ENCODE results near the gene TRIM3.

Gene TRIM3

DNA sequence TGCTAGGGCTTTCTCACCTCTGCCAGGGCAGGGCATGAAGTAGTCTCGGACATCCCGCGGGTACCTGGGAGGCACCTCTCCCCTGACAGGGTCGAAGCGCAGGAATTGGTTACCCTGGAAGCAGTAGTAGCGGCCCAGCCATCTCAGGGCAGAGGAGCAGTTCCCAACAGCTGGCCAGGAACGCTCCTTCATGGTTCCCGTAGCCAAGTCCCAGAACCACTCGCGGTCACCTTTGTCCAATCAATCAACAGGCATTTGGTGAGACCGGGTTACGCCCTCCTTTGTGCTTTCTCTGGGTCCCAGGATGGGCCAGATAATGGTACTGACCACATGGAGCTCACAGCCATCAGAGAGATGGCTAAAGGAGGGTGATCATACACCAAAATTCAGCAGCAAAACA is 36.3 kb downstream of the TRIM3 start:
- TF ChIP-seq ZNF8 (CRISPR knock-in tag; IDR thresholded peaks at IDR 0.05) (no peak), PATZ1 (CRISPR knock-in tag; IDR thresholded peaks at IDR 0.05; ENCODE audit: borderline replicate concordance) (no peak), GLIS3 (CRISPR knock-in tag; IDR thresholded peaks at IDR 0.05) (no peak), ISL1 (CRISPR knock-in tag; IDR thresholded peaks at IDR 0.05) (no peak), BACH2 (CRISPR knock-in tag; IDR thresholded peaks at IDR 0.05; ENCODE audit: borderline replicate concordance) (no peak), CSDC2 (CRISPR knock-in tag; IDR thresholded peaks at IDR 0.05) (no peak), TCF4 (CRISPR knock-in tag; IDR thresholded peaks at IDR 0.05; ENCODE audit: borderline replicate concordance) (no peak), ZFP3 (CRISPR knock-in tag; IDR thresholded peaks at IDR 0.05) (no peak), POU6F1 (CRISPR knock-in tag; IDR thresholded peaks at IDR 0.05; ENCODE audit: borderline replicate concordance, low read depth) (no peak), ESRRG (CRISPR knock-in tag; IDR thresholded peaks at IDR 0.05) (no peak), ZC3H10 (CRISPR knock-in tag; IDR thresholded peaks at IDR 0.05) (no peak)
- no peak for ATAC-seq

- ATAC-seq = no peak
- TF ChIP-seq CSRNP3 (CRISPR knock-in tag; IDR thresholded peaks at IDR 0.05) = no peak
- TF ChIP-seq, protein P1, sequence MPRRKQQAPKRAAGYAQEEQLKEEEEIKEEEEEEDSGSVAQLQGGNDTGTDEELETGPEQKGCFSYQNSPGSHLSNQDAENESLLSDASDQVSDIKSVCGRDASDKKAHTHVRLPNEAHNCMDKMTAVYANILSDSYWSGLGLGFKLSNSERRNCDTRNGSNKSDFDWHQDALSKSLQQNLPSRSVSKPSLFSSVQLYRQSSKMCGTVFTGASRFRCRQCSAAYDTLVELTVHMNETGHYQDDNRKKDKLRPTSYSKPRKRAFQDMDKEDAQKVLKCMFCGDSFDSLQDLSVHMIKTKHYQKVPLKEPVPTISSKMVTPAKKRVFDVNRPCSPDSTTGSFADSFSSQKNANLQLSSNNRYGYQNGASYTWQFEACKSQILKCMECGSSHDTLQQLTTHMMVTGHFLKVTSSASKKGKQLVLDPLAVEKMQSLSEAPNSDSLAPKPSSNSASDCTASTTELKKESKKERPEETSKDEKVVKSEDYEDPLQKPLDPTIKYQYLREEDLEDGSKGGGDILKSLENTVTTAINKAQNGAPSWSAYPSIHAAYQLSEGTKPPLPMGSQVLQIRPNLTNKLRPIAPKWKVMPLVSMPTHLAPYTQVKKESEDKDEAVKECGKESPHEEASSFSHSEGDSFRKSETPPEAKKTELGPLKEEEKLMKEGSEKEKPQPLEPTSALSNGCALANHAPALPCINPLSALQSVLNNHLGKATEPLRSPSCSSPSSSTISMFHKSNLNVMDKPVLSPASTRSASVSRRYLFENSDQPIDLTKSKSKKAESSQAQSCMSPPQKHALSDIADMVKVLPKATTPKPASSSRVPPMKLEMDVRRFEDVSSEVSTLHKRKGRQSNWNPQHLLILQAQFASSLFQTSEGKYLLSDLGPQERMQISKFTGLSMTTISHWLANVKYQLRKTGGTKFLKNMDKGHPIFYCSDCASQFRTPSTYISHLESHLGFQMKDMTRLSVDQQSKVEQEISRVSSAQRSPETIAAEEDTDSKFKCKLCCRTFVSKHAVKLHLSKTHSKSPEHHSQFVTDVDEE (CRISPR knock-in tag; IDR thresholded peaks at IDR 0.05) = no peak
- TF ChIP-seq ESRRG (CRISPR knock-in tag; IDR thresholded peaks at IDR 0.05) = no peak
- TF ChIP-seq TOX (CRISPR knock-in tag; IDR thresholded peaks at IDR 0.05; ENCODE audit: borderline replicate concordance) = no peak
- TF ChIP-seq SNAI2 (CRISPR knock-in tag; IDR thresholded peaks at IDR 0.05) = no peak
- no peak for TF ChIP-seq ISL1 (CRISPR knock-in tag; IDR thresholded peaks at IDR 0.05)
- no peak for TF ChIP-seq BACH2 (CRISPR knock-in tag; IDR thresholded peaks at IDR 0.05; ENCODE audit: borderline replicate concordance)
- no peak for TF ChIP-seq POU6F1 (CRISPR knock-in tag; IDR thresholded peaks at IDR 0.05; ENCODE audit: borderline replicate concordance, low read depth)
- TF ChIP-seq ZFP30 (CRISPR knock-in tag; IDR thresholded peaks at IDR 0.05) = no peak
- TF ChIP-seq ZNF70 (CRISPR knock-in tag; IDR thresholded peaks at IDR 0.05) = no peak
- TF ChIP-seq OSR1 (CRISPR knock-in tag; IDR thresholded peaks at IDR 0.05) = no peak
- no peak for TF ChIP-seq ZNF565 (CRISPR knock-in tag; conservative IDR thresholded peaks at IDR 0.05; ENCODE audit: low read depth)
- TF ChIP-seq ZC3H10 (CRISPR knock-in tag; IDR thresholded peaks at IDR 0.05) = no peak
- no peak for TF ChIP-seq RARB (CRISPR knock-in tag; IDR thresholded peaks at IDR 0.05)
- TF ChIP-seq TCF4 (CRISPR knock-in tag; IDR thresholded peaks at IDR 0.05; ENCODE audit: borderline replicate concordance) = no peak
Measured at GRCh38 chr11:6433998-6434660, 39.6 kb downstream of the TRIM3 start.

DNA sequence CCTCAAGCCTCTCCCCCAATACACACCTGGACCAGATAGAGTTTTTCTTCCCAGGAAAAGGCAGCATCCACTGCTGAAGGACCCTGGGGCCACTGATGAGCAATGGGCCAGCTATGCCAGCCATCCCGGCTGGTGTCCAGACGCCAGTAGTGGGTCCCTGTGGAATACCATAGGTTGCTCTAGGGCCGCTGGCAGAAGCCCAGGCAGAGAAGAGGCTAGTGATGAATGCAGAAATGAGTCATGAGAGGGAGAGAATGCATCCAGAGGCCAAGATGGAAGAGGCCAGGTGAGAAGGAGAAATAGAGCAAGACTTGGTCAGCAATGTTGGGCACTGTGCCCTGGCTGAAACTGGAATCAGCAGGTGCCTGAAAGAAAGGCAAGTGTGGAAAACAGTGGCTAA is 41.9 kb downstream of the TRIM3 start:
- peak; percentile 83 for ATAC-seq
- TF ChIP-seq CSDC2 (CRISPR knock-in tag; IDR thresholded peaks at IDR 0.05) (no peak), SNAI2 (CRISPR knock-in tag; IDR thresholded peaks at IDR 0.05) (no peak), ZNF8 (CRISPR knock-in tag; IDR thresholded peaks at IDR 0.05) (no peak), TCF4 (CRISPR knock-in tag; IDR thresholded peaks at IDR 0.05; ENCODE audit: borderline replicate concordance) (no peak), TOX (CRISPR knock-in tag; IDR thresholded peaks at IDR 0.05; ENCODE audit: borderline replicate concordance) (no peak), POU6F1 (CRISPR knock-in tag; IDR thresholded peaks at IDR 0.05; ENCODE audit: borderline replicate concordance, low read depth) (no peak), GLIS3 (CRISPR knock-in tag; IDR thresholded peaks at IDR 0.05) (no peak)
- TF ChIP-seq, protein P1 (CRISPR knock-in tag; IDR thresholded peaks at IDR 0.05) = no peak
- TF ChIP-seq, protein P2, sequence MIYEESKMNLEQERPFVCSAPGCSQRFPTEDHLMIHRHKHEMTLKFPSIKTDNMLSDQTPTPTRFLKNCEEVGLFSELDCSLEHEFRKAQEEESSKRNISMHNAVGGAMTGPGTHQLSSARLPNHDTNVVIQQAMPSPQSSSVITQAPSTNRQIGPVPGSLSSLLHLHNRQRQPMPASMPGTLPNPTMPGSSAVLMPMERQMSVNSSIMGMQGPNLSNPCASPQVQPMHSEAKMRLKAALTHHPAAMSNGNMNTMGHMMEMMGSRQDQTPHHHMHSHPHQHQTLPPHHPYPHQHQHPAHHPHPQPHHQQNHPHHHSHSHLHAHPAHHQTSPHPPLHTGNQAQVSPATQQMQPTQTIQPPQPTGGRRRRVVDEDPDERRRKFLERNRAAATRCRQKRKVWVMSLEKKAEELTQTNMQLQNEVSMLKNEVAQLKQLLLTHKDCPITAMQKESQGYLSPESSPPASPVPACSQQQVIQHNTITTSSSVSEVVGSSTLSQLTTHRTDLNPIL (CRISPR knock-in tag; IDR thresholded peaks at IDR 0.05; ENCODE audit: low read depth) = no peak

Measured in SK-N-SH treated with all-trans-retinoic acid at 6 μM for 48 hours (cell line).